Chondrocyte (in vitro differentiated cells): ENCODE data around the gene PEX10. TPM values are rescaled to one million over a fixed set of nuclear protein-coding genes. Genes with fewer than 3 reads are reported as not detected.

Experiments used
- DNase-seq: peaks from one replicate; pipeline ENCODE4 v3.0.0; 2021; ENCODE audit warnings: mixed read lengths, low spot score
- H3K27ac Mint-ChIP-seq: one replicate; pipeline ENCODE4 v1.8.0; 2021; ENCODE audit warnings: mild to moderate bottlenecking, moderate library complexity, mixed read lengths; ENCODE audit not compliant: unreplicated experiment
- H3K27me3 Mint-ChIP-seq: 2 replicates; pipeline ENCODE4 v1.8.0; 2021; ENCODE audit warnings: low read depth, mixed read lengths
- H3K36me3 Mint-ChIP-seq: 2 replicates; pipeline ENCODE4 v1.8.0; 2021; ENCODE audit warnings: low read depth, mixed read lengths
- H3K4me1 Mint-ChIP-seq: 2 replicates; pipeline ENCODE4 v1.8.0; 2021; ENCODE audit warnings: low read depth, mild to moderate bottlenecking, mixed read lengths
- H3K4me3 Mint-ChIP-seq: one replicate; pipeline ENCODE4 v1.8.0; 2021; ENCODE audit warnings: mild to moderate bottlenecking, moderate library complexity, mixed read lengths; ENCODE audit not compliant: unreplicated experiment
- H3K9me3 Mint-ChIP-seq: 2 replicates; pipeline ENCODE4 v1.8.0; 2021; ENCODE audit warnings: low read depth, mixed read lengths
- CTCF ChIP-seq: fragments of 200-600 bp; sonication (generic); IDR thresholded peaks from 2 replicates; pipeline ENCODE4 v1.5.0; 2021; ENCODE audit warnings: antibody characterized with exemption, mild to moderate bottlenecking, moderate library complexity
- total RNA-seq: library from RNA; stranded (reverse); gene quantifications from 3 replicates; pipeline ENCODE4 v1.2.1, GENCODE V29; 2021

Gene PEX10
- total RNA-seq, 1 donor from 2014 or later, result 23.4 TPM

- Mint-ChIP-seq H3K4me1 (no peaks in the 10 kb centered on the region), H3K9me3 (no peaks in the 10 kb centered on the region), H3K4me3 (no peak overlapping the region), H3K36me3 (no peaks in the 10 kb centered on the region), H3K27me3 (peaks cover 17% of the 10 kb centered on the region), H3K27ac (no peak overlapping the region)
- DNase-seq, result no peak
- no peak for TF ChIP-seq CTCF
Measured at GRCh38 chr1:2433936-2434655, 21.7 kb upstream of the PEX10 start.

- Mint-ChIP-seq H3K27ac (no peak overlapping the region), H3K9me3 (no peaks in the 10 kb centered on the region), H3K36me3 (no peaks in the 10 kb centered on the region), H3K4me3 (no peak overlapping the region), H3K4me1 (no peaks in the 10 kb centered on the region), H3K27me3 (peaks cover 17% of the 10 kb centered on the region)
- no peak for TF ChIP-seq CTCF
- no peak for DNase-seq
Measured at GRCh38 chr1:2433196-2433595, 20.8 kb upstream of the PEX10 start.

GRCh38 chr1:2432441-2432844, 20.1 kb upstream of the PEX10 start:
- DNase-seq, result no peak
- Mint-ChIP-seq H3K9me3 (no peaks in the 10 kb centered on the region), H3K36me3 (no peaks in the 10 kb centered on the region), H3K27me3 (peaks cover 16% of the 10 kb centered on the region), H3K4me1 (no peaks in the 10 kb centered on the region), H3K27ac (no peak overlapping the region), H3K4me3 (no peak overlapping the region)
- no peak for TF ChIP-seq CTCF

- Mint-ChIP-seq H3K4me1 (no peaks in the 10 kb centered on the region), H3K36me3 (no peaks in the 10 kb centered on the region), H3K4me3 (no peak overlapping the region), H3K9me3 (no peaks in the 10 kb centered on the region), H3K27me3 (peaks cover 15% of the 10 kb centered on the region), H3K27ac (no peak overlapping the region)
- no peak for TF ChIP-seq CTCF
- DNase-seq, result no peak
Measured at GRCh38 chr1:2431518-2431917, 19.2 kb upstream of the PEX10 start.

- Mint-ChIP-seq H3K36me3 (no peaks in the 10 kb centered on the region), H3K27me3 (peaks cover 15% of the 10 kb centered on the region), H3K27ac (no peak overlapping the region), H3K4me3 (no peak overlapping the region), H3K4me1 (no peaks in the 10 kb centered on the region), H3K9me3 (no peaks in the 10 kb centered on the region)
- DNase-seq, result no peak
- TF ChIP-seq CTCF, result no peak
Measured at GRCh38 chr1:2431103-2431502, 18.7 kb upstream of the PEX10 start.
